Neural cell (in vitro differentiated cells): Measurements from ENCODE around the gene DNAH17. TPM values are rescaled to one million over a fixed set of nuclear protein-coding genes. Genes with fewer than 3 reads are reported as not detected.

Experiments used
- H2AFZ ChIP-seq: fragments of 200-600, 300-800 bp; sonication (generic), shearing (Covaris generic); 2 replicates; pipeline ENCODE4 v1.6.0; 2014; ENCODE audit warnings: low read depth, mild to moderate bottlenecking, antibody characterized with exemption, low read length, moderate library complexity
- H3F3A ChIP-seq: fragments of 200-600 bp; shearing (Covaris generic); 2 replicates; pipeline ENCODE4 v1.6.1; 2016; ENCODE audit warnings: mild to moderate bottlenecking, moderate library complexity, mixed read lengths, antibody characterized with exemption, low read length; ENCODE audit not compliant: insufficient read depth, poor library complexity, severe bottlenecking
- H3K27ac ChIP-seq: fragments of 200-600, 300-800 bp; sonication (generic), shearing (Covaris generic); 2 replicates; pipeline ENCODE4 v1.5.1; 2014; ENCODE audit warnings: mild to moderate bottlenecking, low read length, moderate library complexity
- H3K27me3 ChIP-seq: fragments of 300-800, 200-600 bp; sonication (generic), shearing (Covaris generic); 2 replicates; pipeline ENCODE4 v1.6.0; 2014; ENCODE audit warnings: mild to moderate bottlenecking, low read depth, low read length, moderate library complexity; ENCODE audit not compliant: insufficient read depth
- H3K36me3 ChIP-seq: fragments of 300-800, 200-600 bp; sonication (generic), shearing (Covaris generic); 2 replicates; pipeline ENCODE4 v1.5.1; 2014; ENCODE audit warnings: mild to moderate bottlenecking, antibody characterized with exemption, low read length, moderate library complexity; ENCODE audit not compliant: insufficient read depth
- H3K4me2 ChIP-seq: fragments of 300-800, 200-600 bp; sonication (generic), shearing (Covaris generic); 2 replicates; pipeline ENCODE4 v1.6.0; 2014; ENCODE audit warnings: mild to moderate bottlenecking, low read length
- H3K4me3 ChIP-seq: fragments of 300-800, 200-600 bp; sonication (generic), shearing (Covaris generic); 2 replicates; pipeline ENCODE4 v1.5.1; 2014; ENCODE audit warnings: mild to moderate bottlenecking, low read length, moderate library complexity
- H3K79me2 ChIP-seq: fragments of 200-600 bp; shearing (Covaris generic); replicated peaks from 2 replicates; pipeline ENCODE4 v1.6.0; 2014; ENCODE audit warnings: mild to moderate bottlenecking, low read length, moderate library complexity; ENCODE audit not compliant: insufficient read depth
- H3K9ac ChIP-seq: fragments of 300-800, 200-600 bp; sonication (generic), shearing (Covaris generic); 2 replicates; pipeline ENCODE4 v1.6.1; 2016; ENCODE audit warnings: mild to moderate bottlenecking, low read length, mixed read lengths
- H3K9me2 ChIP-seq: fragments of 200-600 bp; shearing (Covaris generic); 2 replicates; pipeline ENCODE4 v1.6.1; 2016; ENCODE audit warnings: mild to moderate bottlenecking, low read length, mixed read lengths; ENCODE audit not compliant: insufficient read depth
- H3K9me3 ChIP-seq: fragments of 200-600, 300-800 bp; sonication (generic), shearing (Covaris generic); 2 replicates; pipeline ENCODE4 v1.6.1; 2016; ENCODE audit warnings: mild to moderate bottlenecking, mixed run types, low read length, moderate library complexity, mixed read lengths
- H4K20me1 ChIP-seq: fragments of 200-600 bp; shearing (Covaris generic); 2 replicates; pipeline ENCODE4 v1.6.1; 2016; ENCODE audit warnings: mild to moderate bottlenecking, mixed run types; ENCODE audit not compliant: insufficient read depth
- CTCF ChIP-seq: fragments of 450-650 bp; IDR thresholded peaks from 2 replicates; pipeline ENCODE4 v1.5.1; 2014; ENCODE audit warnings: antibody characterized with exemption, mild to moderate bottlenecking, moderate library complexity; ENCODE audit not compliant: poor library complexity, severe bottlenecking
- EP300 ChIP-seq: fragments of 450-650 bp; conservative IDR thresholded peaks from 2 replicates; pipeline ENCODE4 v1.6.1; 2014; ENCODE audit warnings: antibody characterized with exemption, mild to moderate bottlenecking, moderate library complexity; ENCODE audit not compliant: poor library complexity, severe bottlenecking
- EZH2 ChIP-seq: fragments of 200-600, 300-800 bp; shearing (Covaris generic), sonication (generic); IDR thresholded peaks from 2 replicates; pipeline ENCODE4 v1.6.1; 2014; ENCODE audit warnings: antibody characterized with exemption, low read length, borderline replicate concordance, mild to moderate bottlenecking; ENCODE audit not compliant: insufficient read depth, poor library complexity, severe bottlenecking
- MXI1 ChIP-seq: fragments of 450-650 bp; conservative IDR thresholded peaks from 2 replicates; pipeline ENCODE4 v1.6.1; 2014; ENCODE audit warnings: antibody characterized with exemption, mild to moderate bottlenecking; ENCODE audit not compliant: poor library complexity, severe bottlenecking
- POLR2AphosphoS5 ChIP-seq: IDR thresholded peaks from 2 replicates; pipeline ENCODE4 v1.6.1; 2012
- RAD21 ChIP-seq: fragments of 450-650 bp; conservative IDR thresholded peaks from 2 replicates; pipeline ENCODE4 v1.6.1; 2014; ENCODE audit warnings: antibody characterized with exemption, mild to moderate bottlenecking, moderate library complexity
- REST ChIP-seq: IDR thresholded peaks from 2 replicates; pipeline ENCODE4 v1.6.1; 2012; ENCODE audit warnings: borderline replicate concordance
- SMC3 ChIP-seq: fragments of 450-650 bp; conservative IDR thresholded peaks from 2 replicates; pipeline ENCODE4 v1.6.1; 2014; ENCODE audit warnings: antibody characterized with exemption, mild to moderate bottlenecking, moderate library complexity; ENCODE audit not compliant: poor library complexity
- TAF1 ChIP-seq: IDR thresholded peaks from 2 replicates; pipeline ENCODE4 v1.6.1; 2012; ENCODE audit warnings: low read depth
- polyA plus RNA-seq: library from polyadenylated mRNA; depleted of rRNA; stranded (reverse); fragments of >200 nt; gene quantifications from 2 replicates; pipeline ENCODE4 v1.2.3, GENCODE V29; 2014

DNAH17 gene
- polyA plus RNA-seq, 1 donor from 2014 or later = not detected

- TF ChIP-seq RAD21 (no peak), TAF1 (no peak), CTCF (no peak), POLR2AphosphoS5 (no peak), EP300 (no peak), SMC3 (no peak), EZH2 (no peak), MXI1 (no peak), REST (no peak)
- Histone ChIP-seq H3K4me2 (no peak overlapping the region), H3K79me2 (no peaks in the 10 kb centered on the region)
Measured at GRCh38 chr17:78607038-78607437, 29.8 kb upstream of the DNAH17 start.

GRCh38 chr17:78605886-78606285, 28.7 kb upstream of the DNAH17 start:
- Histone ChIP-seq H3K9me3 (no peaks in the 10 kb centered on the region), H3F3A (no peaks in the 10 kb centered on the region), H4K20me1 (no peaks in the 10 kb centered on the region), H3K4me2 (no peak overlapping the region), H2AFZ (no peak overlapping the region), H3K4me3 (no peak overlapping the region), H3K9ac (no peak overlapping the region), H3K27ac (no peak overlapping the region), H3K36me3 (no peaks in the 10 kb centered on the region), H3K27me3 (no peaks in the 10 kb centered on the region), H3K9me2 (no peaks in the 10 kb centered on the region), H3K79me2 (no peaks in the 10 kb centered on the region)
- TF ChIP-seq POLR2AphosphoS5 (no peak), TAF1 (no peak), RAD21 (no peak), SMC3 (no peak), EZH2 (no peak), CTCF (no peak)

More at GRCh38 chr17:78607038-78607437, 29.8 kb upstream of the DNAH17 start:
- no peaks in the 10 kb centered on the region for H3K9me2 ChIP-seq
- H4K20me1 ChIP-seq = no peaks in the 10 kb centered on the region
- no peaks in the 10 kb centered on the region for H3K27me3 ChIP-seq
- H3K9me3 ChIP-seq = no peaks in the 10 kb centered on the region
- H3K27ac ChIP-seq = no peak overlapping the region
- no peak overlapping the region for H3K4me3 ChIP-seq
- H2AFZ ChIP-seq = no peak overlapping the region
- no peaks in the 10 kb centered on the region for H3F3A ChIP-seq
- no peaks in the 10 kb centered on the region for H3K36me3 ChIP-seq
- H3K9ac ChIP-seq = no peak overlapping the region
